GM12872 (cell line): Measurements from ENCODE around the gene SEMA5A.

Experiments
- TF ChIP-seq, protein P1 (sequence below): IDR thresholded peaks from 3 replicates; pipeline ENCODE4 v1.5.1; 2011; ENCODE audit warnings: low read depth, mild to moderate bottlenecking, low read length, moderate library complexity; ENCODE audit not compliant: insufficient read depth

Gene SEMA5A

GRCh38 chr5:9052421-9052820 is 493.5 kb downstream of the SEMA5A start:
- TF ChIP-seq, protein P1, sequence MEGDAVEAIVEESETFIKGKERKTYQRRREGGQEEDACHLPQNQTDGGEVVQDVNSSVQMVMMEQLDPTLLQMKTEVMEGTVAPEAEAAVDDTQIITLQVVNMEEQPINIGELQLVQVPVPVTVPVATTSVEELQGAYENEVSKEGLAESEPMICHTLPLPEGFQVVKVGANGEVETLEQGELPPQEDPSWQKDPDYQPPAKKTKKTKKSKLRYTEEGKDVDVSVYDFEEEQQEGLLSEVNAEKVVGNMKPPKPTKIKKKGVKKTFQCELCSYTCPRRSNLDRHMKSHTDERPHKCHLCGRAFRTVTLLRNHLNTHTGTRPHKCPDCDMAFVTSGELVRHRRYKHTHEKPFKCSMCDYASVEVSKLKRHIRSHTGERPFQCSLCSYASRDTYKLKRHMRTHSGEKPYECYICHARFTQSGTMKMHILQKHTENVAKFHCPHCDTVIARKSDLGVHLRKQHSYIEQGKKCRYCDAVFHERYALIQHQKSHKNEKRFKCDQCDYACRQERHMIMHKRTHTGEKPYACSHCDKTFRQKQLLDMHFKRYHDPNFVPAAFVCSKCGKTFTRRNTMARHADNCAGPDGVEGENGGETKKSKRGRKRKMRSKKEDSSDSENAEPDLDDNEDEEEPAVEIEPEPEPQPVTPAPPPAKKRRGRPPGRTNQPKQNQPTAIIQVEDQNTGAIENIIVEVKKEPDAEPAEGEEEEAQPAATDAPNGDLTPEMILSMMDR = no peak

DNA sequence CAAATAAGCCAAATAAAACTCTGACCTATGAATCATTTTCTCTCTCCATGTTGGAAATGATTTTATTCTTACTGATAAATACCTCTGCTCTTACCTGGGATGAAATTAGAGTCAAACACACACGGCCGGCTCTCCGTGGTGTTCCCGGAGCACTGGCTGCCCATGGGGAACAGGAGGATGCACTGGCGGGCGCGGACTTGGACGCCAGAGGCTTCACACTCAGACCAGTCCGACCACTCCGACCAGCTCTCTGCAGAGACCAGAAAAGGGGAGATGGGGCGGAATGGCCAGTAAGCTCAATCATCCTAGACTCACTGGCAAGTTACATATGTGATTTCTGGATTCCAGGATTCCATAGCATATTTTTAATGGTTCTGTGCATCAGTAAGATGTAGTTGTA is 494.1 kb downstream of the SEMA5A start:
- TF ChIP-seq, protein P1 = no peak

- TF ChIP-seq, protein P1 = no peak
These were observed 497.9 kb downstream of the SEMA5A start for GRCh38 chr5:9047932-9048331.

- TF ChIP-seq, protein P1 = no peak
These were observed 499.0 kb downstream of the SEMA5A start for GRCh38 chr5:9046756-9047481.

- TF ChIP-seq, protein P1 = no peak
These were observed 499.9 kb downstream of the SEMA5A start for GRCh38 chr5:9045946-9046345.

GRCh38 chr5:9042241-9042640 is 503.6 kb downstream of the SEMA5A start:
- TF ChIP-seq, protein P1 = no peak

DNA sequence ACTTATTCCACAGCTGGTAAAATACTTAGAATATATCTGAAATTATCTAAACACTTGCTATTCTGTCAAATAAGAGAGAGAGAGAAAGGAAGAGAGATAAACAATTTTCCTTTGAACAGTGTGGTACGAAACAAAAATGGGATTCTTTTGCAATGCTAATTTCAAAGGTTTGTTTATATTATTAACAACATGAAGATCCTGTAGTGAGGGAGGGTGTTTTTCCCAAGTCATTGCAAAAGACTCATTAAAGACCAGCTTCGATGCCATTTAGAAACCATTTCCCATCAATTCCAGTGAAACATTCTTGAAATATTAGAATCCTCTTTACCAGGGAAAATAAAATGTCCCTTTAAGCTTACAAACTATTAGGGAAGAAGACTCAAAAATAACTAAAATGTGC is 505.4 kb downstream of the SEMA5A start:
- TF ChIP-seq, protein P1 = no peak
